B cell (primary cell): Measurements from ENCODE around the gene SOX9. TPM values are rescaled to one million over a fixed set of nuclear protein-coding genes. Genes with fewer than 3 reads are reported as not detected.

Source experiments
- ATAC-seq: fragments of 200-7000 bp; cut with Tn5 transposase; one replicate; pipeline ENCODE4 v1.10.0; 2021; ENCODE audit warnings: low read depth, mild to moderate bottlenecking, moderate number of reproducible peaks, moderate library complexity
- CTCF ChIA-PET: fragments of 350-600 bp; sonication (Branson Sonifier 250); formaldehyde crosslinking; loops from one replicate; lab custom pipeline; 2021; ENCODE audit warnings: antibody characterized with exemption, inconsistent platforms; lab: Charles Lee
- POLR2A ChIA-PET: fragments of 350-600 bp; sonication (Branson Sonifier 250); formaldehyde crosslinking; loops from one replicate; lab custom pipeline; 2021; ENCODE audit warnings: antibody characterized with exemption; lab: Charles Lee
- DNase-seq: peaks from one replicate; pipeline ENCODE4 v3.0.0; 2013
- H2AFZ ChIP-seq: 2 replicates; pipeline ENCODE4 v1.6.1; 2012; ENCODE audit warnings: mild to moderate bottlenecking, low read depth, low read length; ENCODE audit not compliant: insufficient read depth, poor library complexity, severe bottlenecking
- H3K27ac ChIP-seq, 2 donors: 1 replicate in 1 of 2; 2 replicates in 1 of 2; pipeline ENCODE4 v1.5.1; 2012 to 2013; ENCODE audit warnings: low read length in 2 of 2, mild to moderate bottlenecking in 2 of 2, moderate library complexity in 1 of 2
- H3K27me3 ChIP-seq, 4 experiments: fragments of 200-600 bp in 1 of 4; sonication (generic) in 1 of 4; replicated peaks in 1 of 4; 1 replicate in 2 of 4; 2 replicates in 2 of 4; pipeline versions ENCODE4 v1.6.1 to v1.7.0; 2013 to 2016; ENCODE audit warnings: low read length in 3 of 4, mild to moderate bottlenecking in 2 of 4, mixed read lengths in 1 of 4, moderate library complexity in 1 of 4; ENCODE audit not compliant: insufficient read depth in 4 of 4, control insufficient read depth in 3 of 4; ENCODE audit errors: control extremely low read depth in 1 of 4
- H3K36me3 ChIP-seq, 2 experiments: replicated peaks in 1 of 2; 1 replicate in 1 of 2; 2 replicates in 1 of 2; pipeline versions ENCODE4 v1.6.1 to v1.7.1; 2013; ENCODE audit warnings: low read length in 1 of 2; ENCODE audit not compliant: insufficient read depth in 2 of 2, control insufficient read depth in 1 of 2; ENCODE audit errors: control extremely low read depth in 1 of 2, extremely low read depth in 1 of 2
- H3K4me1 ChIP-seq, 2 donors: fragments of 200-600 bp in 1 of 2; sonication (generic) in 1 of 2; 1 replicate in 1 of 2; 2 replicates in 1 of 2; pipeline versions ENCODE4 v1.5.1 to v1.6.1; 2013 to 2017; ENCODE audit warnings: low read length in 2 of 2; ENCODE audit not compliant: control insufficient read depth in 2 of 2, insufficient read depth in 2 of 2
- H3K4me2 ChIP-seq: replicated peaks from 2 replicates; pipeline ENCODE3; 2012; ENCODE audit warnings: mild to moderate bottlenecking, low read depth, low read length; ENCODE audit not compliant: poor library complexity, severe bottlenecking
- H3K4me3 ChIP-seq, 5 experiments: fragments of 200-600 bp in 1 of 5; sonication (generic) in 1 of 5; 1 replicate in 3 of 5; 2 replicates in 2 of 5; pipeline versions ENCODE4 v1.5.1 to v1.7.0; 2011 to 2016; ENCODE audit warnings: low read length in 4 of 5, mild to moderate bottlenecking in 4 of 5, low read depth in 2 of 5, control low read depth in 1 of 5, moderate library complexity in 1 of 5; ENCODE audit not compliant: insufficient read depth in 1 of 5; ENCODE audit errors: control extremely low read depth in 1 of 5, extremely low read depth in 1 of 5
- H3K79me2 ChIP-seq: fragments of 200-600 bp; sonication (generic); one replicate; pipeline ENCODE4 v1.6.0; 2016; ENCODE audit warnings: low read length; ENCODE audit not compliant: control insufficient read depth, insufficient read depth
- H3K9ac ChIP-seq: fragments of 200-600 bp; sonication (generic); 2 replicates; pipeline ENCODE4 v1.6.1; 2017; ENCODE audit warnings: mild to moderate bottlenecking, low read length, moderate library complexity
- H3K9me3 ChIP-seq, 3 donors: one replicate each; pipeline versions ENCODE4 v1.6.1 to v1.7.1; 2013; ENCODE audit warnings: low read length in 2 of 3; ENCODE audit not compliant: control insufficient read depth in 2 of 3, insufficient read depth in 1 of 3; ENCODE audit errors: control extremely low read depth in 1 of 3
- H4K20me1 ChIP-seq: 2 replicates; pipeline ENCODE4 v1.6.0; 2012; ENCODE audit warnings: mild to moderate bottlenecking, low read length; ENCODE audit not compliant: insufficient read depth, control insufficient read depth, poor library complexity, severe bottlenecking
- H3K27ac Mint-ChIP-seq: one replicate; pipeline ENCODE4 v1.8.0; 2021; ENCODE audit warnings: mixed read lengths
- H3K27me3 Mint-ChIP-seq: one replicate; pipeline ENCODE4 v1.8.0; 2021; ENCODE audit warnings: mixed read lengths
- H3K4me1 Mint-ChIP-seq: one replicate; pipeline ENCODE4 v1.8.0; 2021; ENCODE audit warnings: mixed read lengths
- H3K4me3 Mint-ChIP-seq: one replicate; pipeline ENCODE4 v1.8.0; 2021; ENCODE audit warnings: mixed read lengths
- H3K9me3 Mint-ChIP-seq: one replicate; pipeline ENCODE4 v1.8.0; 2022; ENCODE audit warnings: mixed read lengths; ENCODE audit not compliant: insufficient read depth
- CTCF ChIP-seq: fragments of 200-600 bp; IDR thresholded peaks from one replicate; pipeline ENCODE4 v1.8.0; 2022; ENCODE audit warnings: antibody characterized with exemption, mild to moderate bottlenecking
- EZH2 ChIP-seq: IDR thresholded peaks from 2 replicates; pipeline ENCODE4 v1.6.1; 2012; ENCODE audit warnings: borderline replicate concordance, low read depth, mild to moderate bottlenecking, moderate library complexity, low read length; ENCODE audit not compliant: insufficient read depth, poor library complexity, severe bottlenecking
- WGBS: methylation state at CpG from one replicate; pipeline ENCODE4 v1.1.5; 2013; ENCODE audit warnings: missing lambda C conversion rate; ENCODE audit not compliant: insufficient coverage; 5-methylcytosine and 5-hydroxymethylcytosine counted together
- intact Hi-C: fragments of 100-400 bp; cut with micrococcal nuclease; formaldehyde crosslinking; loops from one replicate; pipeline ENCODE4 v1.10.0; 2022
- polyA plus RNA-seq: library from polyadenylated mRNA; depleted of rRNA; stranded (reverse); fragments of >200 nt; gene quantifications from 2 replicates; pipeline ENCODE4 v1.2.3, GENCODE V29; 2012
- total RNA-seq, 2 donors: library from RNA; stranded (reverse); fragments of 120-200 nt in 1 of 2; gene quantifications; 1 replicate in 1 of 2; 2 replicates in 1 of 2; pipeline versions ENCODE4 v1.2.3 to v1.2.4, GENCODE V29; 2013 to 2022

Gene SOX9
- total and polyA plus RNA-seq, 2 donors (not counting 1 experiment from before 2014, with no cell fraction given) = 0.03 TPM; not detected in 1

- POLR2A ChIA-PET = no interaction called here
- no peak for ATAC-seq
- Histone ChIP-seq H3K9me3 (peaks cover 0 to 9% (median 0%) of the 10 kb centered on the region in 3 donors), H2AFZ (no peak overlapping the region), H3K27ac (no peak overlapping the region), H3K4me1 (no peaks in the 10 kb centered on the region), H3K36me3 (no peaks in the 10 kb centered on the region), H3K79me2 (no peaks in the 10 kb centered on the region), H3K4me2 (no peak overlapping the region), H3K27me3 (no peaks in the 10 kb centered on the region), H3K9ac (no peak overlapping the region), H3K4me3 (no peak overlapping the region), H4K20me1 (no peaks in the 10 kb centered on the region)
- Mint-ChIP-seq H3K4me3 (no peak overlapping the region), H3K4me1 (no peaks in the 10 kb centered on the region), H3K27ac (no peak overlapping the region), H3K27me3 (peaks cover 4% of the 10 kb centered on the region), H3K9me3 (peaks cover 2% of the 10 kb centered on the region)
- CTCF ChIA-PET = no interaction called here
- intact Hi-C loops = no loop called here
- TF ChIP-seq CTCF (no peak), EZH2 (no peak)
- WGBS = 71% methylated on average over 6 of the region's 6 CpGs
- DNase-seq = no peak
Measured at GRCh38 chr17:72104863-72105234, 16.0 kb upstream of the SOX9 start.

GRCh38 chr17:72107100-72107499, 13.7 kb upstream of the SOX9 start:
- no peak overlapping the region for H3K27ac Mint-ChIP-seq
- Histone ChIP-seq H3K4me1 (no peaks in the 10 kb centered on the region), H3K36me3 (no peaks in the 10 kb centered on the region), H3K27ac (no peak overlapping the region), H3K4me3 (no peak overlapping the region), H3K9ac (no peak overlapping the region), H3K4me2 (no peak overlapping the region), H3K9me3 (peaks cover 0 to 6% (median 0%) of the 10 kb centered on the region in 3 donors), H2AFZ (no peak overlapping the region), H3K27me3 (no peaks in the 10 kb centered on the region), H3K79me2 (no peaks in the 10 kb centered on the region), H4K20me1 (no peaks in the 10 kb centered on the region)
- H3K9me3 Mint-ChIP-seq = peaks cover 2% of the 10 kb centered on the region
- no peaks in the 10 kb centered on the region for H3K4me1 Mint-ChIP-seq
- ATAC-seq (no peak), DNase-seq (no peak)
- intact Hi-C loops = no loop called here
- TF ChIP-seq CTCF = no peak
- TF ChIP-seq EZH2 = no peak
- 87% methylated on average over 5 of the region's 5 CpGs for WGBS
- H3K4me3 Mint-ChIP-seq = no peak overlapping the region
- ChIA-PET POLR2A (no interaction called here), CTCF (no interaction called here)
- H3K27me3 Mint-ChIP-seq = peaks cover 4% of the 10 kb centered on the region
